ENCODE measurements around the gene IBA57.

IBA57 gene

GRCh38 chr1:228144993-228145343 lies 20.6 kb upstream of the IBA57 start:
- no peak for DNase-seq (ENCODE audit: low spot score)

- DNase-seq (ENCODE audit: low spot score): no peak
Observed at GRCh38 chr1:228145463-228146416, 19.9 kb upstream of the IBA57 start.

- no peak for DNase-seq (ENCODE audit: low spot score)
Observed at GRCh38 chr1:228146417-228147150, 19.0 kb upstream of the IBA57 start.

- peak; percentile 40 for DNase-seq (ENCODE audit: low spot score)
Observed at GRCh38 chr1:228147151-228147693, 18.4 kb upstream of the IBA57 start.

DNA sequence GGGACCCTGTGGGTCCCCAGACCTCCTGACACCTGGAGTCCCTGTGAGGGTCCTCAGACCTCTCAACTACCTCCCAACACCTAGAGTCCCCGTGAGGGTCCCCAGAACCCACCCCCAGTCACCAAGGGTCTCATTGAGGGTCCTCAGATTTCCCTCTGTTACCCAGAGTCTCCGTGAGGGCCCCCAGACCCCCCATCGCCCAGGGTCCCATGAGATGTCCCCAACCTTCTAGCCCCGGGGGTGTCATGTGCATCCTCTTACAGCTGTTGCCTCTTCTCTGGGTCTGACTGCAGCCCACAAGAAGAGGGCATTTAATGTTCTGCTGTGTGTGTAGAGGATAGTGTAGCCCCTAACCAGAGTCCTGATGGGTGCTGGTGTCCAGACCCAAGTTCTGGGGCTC lies 17.8 kb upstream of the IBA57 start:
- no peak for DNase-seq (ENCODE audit: low spot score)

GRCh38 chr1:228148196-228148861 lies 17.3 kb upstream of the IBA57 start:
- DNase-seq (ENCODE audit: low spot score): no peak

- DNase-seq (ENCODE audit: low spot score): no peak
Observed at GRCh38 chr1:228148935-228149405, 16.6 kb upstream of the IBA57 start.

DNA sequence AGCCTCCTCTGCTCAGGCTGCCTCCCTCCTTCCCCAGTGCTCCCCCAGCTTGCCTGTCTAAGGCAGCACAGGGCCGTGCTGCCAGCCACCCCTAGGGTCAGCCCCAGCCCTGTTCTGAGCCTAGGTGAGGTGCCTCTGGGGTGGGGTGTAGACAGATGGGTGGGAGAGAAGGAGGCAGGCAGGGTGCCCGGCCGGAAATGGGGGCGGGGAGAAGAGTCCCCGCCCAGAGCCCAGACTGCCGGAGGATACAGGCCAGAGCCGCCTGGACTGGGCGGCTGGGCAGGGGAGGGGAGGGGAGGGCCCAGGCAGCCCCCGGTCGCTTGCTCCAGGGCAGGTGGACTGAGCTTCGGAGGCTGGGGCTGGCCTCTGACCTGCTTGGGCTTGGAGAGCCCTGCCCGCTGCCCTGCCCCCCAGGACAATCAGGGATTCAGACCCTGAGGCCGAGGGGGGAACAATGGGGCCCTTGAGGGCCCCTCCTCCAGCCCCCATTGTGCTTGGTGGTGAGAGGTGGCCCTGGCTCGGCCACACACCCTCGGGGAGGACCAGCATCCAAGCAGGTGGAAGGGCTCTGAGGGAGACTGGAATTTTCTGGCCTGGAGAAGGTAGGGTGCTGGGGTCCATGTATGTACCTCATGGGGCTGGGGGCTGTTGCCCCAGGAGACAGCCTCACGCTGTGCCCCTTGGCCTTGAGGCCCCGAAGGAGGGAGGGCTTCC lies 16.0 kb upstream of the IBA57 start, which contains the start of gene GJC2:
Gene GJC2 (plus strand): TSS at position 525 of the 714 bp plus-strand sequence. CDS start 7,829 bp downstream, outside the sequence.
- peak; percentile 75 for DNase-seq (ENCODE audit: low spot score)

GRCh38 chr1:228150120-228150460 lies 15.5 kb upstream of the IBA57 start:
- no peak for DNase-seq (ENCODE audit: low spot score)

DNA sequence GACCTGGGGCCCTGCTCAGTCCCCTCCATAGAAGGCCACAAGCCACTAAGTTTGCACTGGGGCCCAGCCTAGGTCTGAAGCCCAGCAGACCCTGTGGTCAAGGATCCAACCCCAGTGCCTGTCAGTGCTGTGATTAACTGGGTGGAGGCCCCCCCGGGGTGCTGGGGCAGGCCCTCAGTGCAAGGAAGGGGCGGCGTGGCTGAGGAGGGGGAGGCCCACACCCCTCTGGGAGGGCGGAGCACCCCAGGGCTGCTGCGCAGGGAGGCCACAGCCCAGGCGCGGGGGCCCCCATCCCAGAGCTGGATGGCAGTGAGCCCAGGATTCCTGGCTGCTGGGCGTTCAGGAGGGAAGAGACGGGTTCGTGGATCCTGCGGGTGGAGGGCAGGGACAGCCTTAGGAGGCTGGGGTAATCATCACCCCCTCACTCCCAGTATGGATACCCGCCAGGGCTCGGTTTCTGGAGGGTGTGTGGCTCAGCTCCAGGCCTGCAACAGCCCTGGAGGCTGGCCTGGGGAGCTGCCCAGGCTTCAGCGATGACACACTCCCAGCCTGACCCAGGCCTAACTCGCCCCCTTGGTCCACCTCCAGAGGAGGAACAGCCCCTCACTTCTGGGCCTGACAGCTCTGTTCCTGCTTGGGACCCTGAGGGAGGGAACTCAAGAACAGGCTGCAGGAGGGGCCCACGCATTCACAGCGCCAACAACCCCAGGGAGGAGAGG lies 15.0 kb upstream of the IBA57 start:
- DNase-seq (ENCODE audit: low spot score): no peak

DNA sequence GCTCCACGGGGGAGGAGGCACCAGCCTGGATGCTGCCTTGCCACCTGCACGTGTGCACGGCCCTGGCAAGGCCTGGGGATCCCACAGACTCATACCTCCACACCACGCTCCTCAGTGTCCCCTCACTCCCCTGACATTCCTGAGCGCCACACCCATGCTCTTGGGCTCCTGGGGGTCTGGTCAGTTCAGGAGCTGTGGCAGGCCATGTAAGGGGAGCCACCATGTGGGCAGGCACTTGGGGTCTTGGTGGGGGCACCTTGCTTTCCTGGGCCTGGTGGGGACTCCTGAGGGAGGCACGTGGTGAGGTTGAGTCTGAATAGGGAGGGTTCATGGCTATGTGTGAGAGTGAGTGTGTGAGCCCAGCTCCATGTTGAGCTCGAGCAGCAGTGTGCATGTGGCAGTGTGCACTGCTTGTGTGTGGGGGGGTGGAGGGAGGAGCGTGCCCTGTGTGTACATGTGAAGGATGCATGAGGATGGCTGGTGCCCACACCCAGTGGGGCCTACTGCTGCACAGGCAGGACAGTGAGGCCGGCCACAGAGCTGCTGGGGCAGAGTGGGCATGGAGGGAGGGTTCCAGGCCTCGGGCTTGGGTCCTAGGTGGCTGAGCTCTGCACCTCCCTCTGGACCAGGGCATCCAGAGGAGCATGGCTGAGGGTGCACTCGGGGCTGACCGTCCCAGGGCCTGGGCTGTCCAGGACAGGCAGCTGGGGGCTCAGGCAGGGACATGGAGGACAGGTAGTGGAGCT lies 14.3 kb upstream of the IBA57 start:
- no peak for DNase-seq (ENCODE audit: low spot score)

DNA sequence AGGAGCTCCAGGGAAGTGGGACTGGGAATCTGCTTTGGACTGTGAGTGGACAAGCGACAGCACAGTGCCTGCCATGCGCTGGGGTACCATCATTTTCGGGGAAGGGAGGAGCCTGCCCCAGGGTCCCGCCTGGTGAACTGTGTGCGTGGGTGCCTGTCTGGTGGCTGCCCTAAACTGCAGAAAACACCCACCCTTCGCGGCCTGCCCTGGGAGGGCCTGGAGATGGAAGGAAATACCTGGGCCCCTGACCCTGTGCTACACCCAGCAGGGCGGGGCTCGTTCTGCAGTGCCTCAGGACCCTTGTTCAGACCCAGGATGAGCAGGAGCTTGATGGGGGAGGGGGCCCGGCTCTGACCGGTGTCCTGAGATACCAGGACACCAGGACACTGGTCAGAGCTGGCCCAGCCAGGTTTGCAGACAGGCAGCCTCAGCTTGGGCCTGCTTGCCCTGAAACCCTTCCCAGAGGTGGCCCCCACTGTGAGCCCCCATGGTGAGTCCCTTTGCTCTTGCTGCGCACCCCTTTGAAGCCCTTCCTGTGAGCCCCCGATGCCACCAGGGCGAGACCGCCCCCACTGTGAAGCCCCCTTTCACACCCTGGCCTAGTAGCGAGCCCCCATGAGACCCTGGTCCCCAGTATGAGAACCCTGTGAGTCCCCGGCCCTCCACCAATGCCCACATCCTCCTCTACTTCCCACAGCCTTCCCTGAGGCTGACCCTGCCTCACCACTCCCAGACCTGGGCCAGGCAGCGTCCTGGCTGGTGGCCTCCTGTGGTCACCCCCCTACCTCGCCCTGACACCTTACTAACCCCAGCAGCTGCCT lies 13.3 kb upstream of the IBA57 start:
- no peak for DNase-seq (ENCODE audit: low spot score)

DNA sequence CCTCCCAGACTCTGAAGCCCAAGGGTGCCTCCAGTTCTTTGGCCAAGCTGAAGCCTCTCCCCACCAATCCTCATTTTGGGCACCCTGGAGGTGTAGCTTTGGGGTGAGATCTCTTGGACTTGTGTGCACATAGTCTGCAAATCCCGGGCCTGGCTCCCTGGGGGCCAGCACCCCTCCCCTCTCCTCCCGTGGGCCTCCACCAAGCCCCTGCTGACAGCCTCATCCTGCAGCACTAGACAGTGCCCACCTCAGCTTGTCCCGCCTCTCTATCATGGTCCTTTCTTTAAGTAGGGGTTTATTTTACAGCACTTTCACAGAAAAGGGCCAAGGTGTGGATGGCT lies 12.7 kb upstream of the IBA57 start:
- no peak for DNase-seq (ENCODE audit: low spot score)

DNA sequence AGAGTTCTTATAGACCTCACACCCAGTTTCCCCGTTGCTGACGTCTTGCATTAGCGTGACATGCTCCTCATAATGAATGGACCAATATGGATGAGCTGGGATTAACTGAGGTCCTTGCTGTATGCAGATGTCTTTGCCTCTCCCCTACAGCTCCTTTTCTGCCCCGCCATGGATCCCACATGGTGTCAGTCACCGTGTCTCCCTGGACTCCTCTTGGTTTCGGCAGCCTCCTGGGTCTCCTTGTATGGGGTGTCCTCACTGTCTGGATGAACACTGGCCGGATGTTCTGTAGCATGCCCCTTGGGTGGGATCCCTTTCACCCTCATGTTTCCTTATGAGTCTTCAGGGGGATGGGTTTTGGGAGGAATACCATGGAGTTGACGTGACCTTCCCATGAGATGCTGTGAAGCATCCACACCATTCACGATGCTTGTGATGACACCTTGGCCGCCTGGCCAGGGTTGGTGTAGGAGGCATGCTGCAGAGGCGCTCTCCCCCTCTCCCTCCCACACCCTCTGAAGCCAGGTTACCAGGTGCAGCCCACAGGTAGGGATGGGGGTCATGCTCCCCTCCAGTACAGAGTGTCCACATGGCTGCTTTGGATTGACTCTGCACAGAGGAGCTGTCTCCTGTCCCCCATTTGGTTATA lies 11.5 kb upstream of the IBA57 start:
- no peak for DNase-seq (ENCODE audit: low spot score)

GRCh38 chr1:228154670-228155571 lies 10.7 kb upstream of the IBA57 start:
- no peak for DNase-seq (ENCODE audit: low spot score)

DNA sequence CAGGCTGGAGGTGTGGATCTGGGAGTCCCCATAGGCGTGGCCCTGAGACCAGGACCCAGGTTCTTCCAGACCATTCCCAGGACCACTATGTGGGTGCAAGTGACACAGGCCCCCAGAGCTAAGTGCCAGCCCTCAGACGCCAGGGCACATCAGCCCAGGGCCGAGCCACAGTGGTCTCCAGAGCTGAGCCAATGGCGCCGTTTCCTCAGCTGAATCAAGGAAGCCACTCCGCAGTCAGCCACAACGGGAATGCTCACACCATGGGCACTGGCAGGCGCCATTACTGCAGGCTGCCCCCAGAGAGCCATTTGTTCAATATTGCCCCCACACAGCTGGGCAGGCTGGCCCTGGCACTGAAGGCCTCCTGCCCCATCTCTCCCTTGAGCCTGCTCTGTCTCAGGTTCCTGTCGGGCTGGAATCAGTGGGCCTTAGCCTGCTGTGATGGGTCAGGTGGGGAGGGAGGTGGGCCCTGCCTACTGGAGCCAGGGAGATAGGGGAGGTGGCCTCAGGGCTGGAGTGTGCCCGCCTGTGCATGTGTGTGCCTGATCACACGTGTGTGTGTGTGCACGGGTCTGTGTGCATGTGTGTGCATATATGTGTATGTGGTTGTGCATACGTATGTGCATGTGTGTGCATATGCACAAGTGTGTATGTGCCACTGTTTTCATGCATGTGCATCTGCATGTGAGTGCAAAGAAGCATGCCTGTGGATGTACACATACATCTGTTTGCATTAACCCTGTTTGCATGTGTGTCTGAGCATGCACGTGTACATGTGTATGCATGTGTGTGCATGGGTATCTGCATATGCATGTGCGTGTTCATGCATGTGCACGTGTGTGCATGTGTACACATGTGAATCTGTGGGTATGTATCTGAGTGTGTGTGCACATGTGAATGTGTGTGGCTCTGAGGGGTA lies 9.7 kb upstream of the IBA57 start:
- no peak for DNase-seq (ENCODE audit: low spot score)

DNA sequence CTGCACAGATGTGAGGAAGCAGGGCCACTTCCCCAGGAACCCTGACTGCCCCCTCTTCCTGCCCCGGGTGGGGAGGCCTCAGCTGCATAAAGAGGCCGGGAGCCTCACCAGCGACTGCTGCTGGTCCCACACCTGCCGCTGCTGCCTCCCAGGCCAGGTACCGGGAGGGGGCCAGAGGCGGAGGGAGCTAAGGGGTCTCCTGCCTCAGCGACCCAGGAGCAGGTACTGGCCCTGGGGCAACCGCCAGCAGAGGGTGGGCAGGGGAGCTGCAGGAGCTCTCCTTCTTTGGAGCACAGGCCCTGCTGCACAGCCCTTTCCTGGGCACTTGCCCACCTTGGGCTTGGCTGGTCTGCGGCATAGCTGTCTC lies 9.1 kb upstream of the IBA57 start:
- no peak for DNase-seq (ENCODE audit: low spot score)
